Suprapubic skin (tissue), 3 donors: ENCODE measurements around the gene PIK3CD.

ENCODE experiments used
- CTCF ChIP-seq, 2 donors: fragments of 200-600 bp in 1 of 2; fragments of 450-650 bp in 1 of 2; sonication (generic) in 1 of 2; IDR thresholded peaks; one replicate each; pipeline ENCODE4 v1.5.1; 2016 to 2019; ENCODE audit warnings: antibody characterized with exemption in 2 of 2, mild to moderate bottlenecking in 1 of 2, moderate library complexity in 1 of 2
- POLR2A ChIP-seq, 2 donors: fragments of 450-650 bp; IDR thresholded peaks; one replicate each; pipeline ENCODE4 v1.6.1; 2017; ENCODE audit warnings: antibody characterized with exemption in 2 of 2, mild to moderate bottlenecking in 2 of 2, moderate library complexity in 2 of 2

- TF ChIP-seq CTCF (IDR thresholded peaks at IDR 0.05) = no peak
- TF ChIP-seq POLR2A (IDR thresholded peaks at IDR 0.05) = no peak
These were observed 21.9 kb upstream of the PIK3CD start for GRCh38 chr1:9629445-9630201.
